Choroid plexus epithelial cell (primary cell): Measurements from ENCODE around the gene SLC6A11.

ENCODE experiments used
- DNase-seq: peaks from one replicate; pipeline ENCODE4 v3.0.0-alpha.2; 2010; ENCODE audit warnings: low read depth
- H3K4me3 ChIP-seq: 2 replicates; pipeline ENCODE4 v1.5.1; 2011; ENCODE audit warnings: low read depth, mild to moderate bottlenecking, control low read depth, low read length, moderate library complexity
- CTCF ChIP-seq: conservative IDR thresholded peaks from 2 replicates; pipeline ENCODE4 v1.5.1; 2011; ENCODE audit warnings: low read depth, mild to moderate bottlenecking, control low read depth, inconsistent platforms, low read length, moderate library complexity

The SLC6A11 gene

DNA sequence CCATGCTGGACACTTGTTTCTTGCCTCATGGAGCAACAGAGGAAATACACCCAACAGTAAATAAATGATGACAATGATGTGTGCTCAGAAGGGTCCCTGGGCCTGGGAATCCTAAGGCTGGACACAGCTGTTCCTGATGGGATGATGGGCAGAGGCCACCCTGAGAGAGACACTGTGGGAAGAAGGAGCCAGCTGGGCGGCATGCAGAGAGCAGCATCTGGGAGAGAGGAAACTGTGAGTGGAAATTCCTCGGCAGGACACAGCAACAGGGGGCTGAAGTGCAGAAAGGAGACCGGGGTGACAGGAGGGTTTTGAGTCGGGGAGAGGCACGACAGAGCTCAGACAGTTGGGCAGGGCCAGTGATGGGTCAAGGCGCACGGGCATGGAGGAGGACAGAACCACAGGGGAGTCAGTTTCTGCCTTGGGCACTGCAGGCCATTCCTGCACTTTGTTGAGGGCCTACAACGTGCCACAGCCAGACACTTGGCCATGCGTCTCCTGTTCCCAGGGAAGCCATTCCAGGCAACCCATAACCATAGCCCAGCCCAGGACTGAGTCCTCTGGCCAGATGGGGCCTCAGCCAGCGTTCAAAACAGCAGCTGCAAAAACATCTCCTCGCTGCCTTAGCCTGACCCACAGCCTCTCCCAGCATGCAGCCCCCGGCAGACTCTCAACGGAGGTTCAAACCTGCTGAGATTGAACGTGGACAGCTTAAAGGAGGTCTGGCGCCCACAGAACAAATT is 139.9 kb downstream of the SLC6A11 start:
- TF ChIP-seq CTCF, result no peak
- H3K4me3 ChIP-seq, result no peak overlapping the region
- peak; percentile 79 for DNase-seq

- H3K4me3 ChIP-seq, result no peak overlapping the region
- DNase-seq, result no peak
- no peak for TF ChIP-seq CTCF
Observed at GRCh38 chr3:10956531-10956930, 140.5 kb downstream of the SLC6A11 start.

DNA sequence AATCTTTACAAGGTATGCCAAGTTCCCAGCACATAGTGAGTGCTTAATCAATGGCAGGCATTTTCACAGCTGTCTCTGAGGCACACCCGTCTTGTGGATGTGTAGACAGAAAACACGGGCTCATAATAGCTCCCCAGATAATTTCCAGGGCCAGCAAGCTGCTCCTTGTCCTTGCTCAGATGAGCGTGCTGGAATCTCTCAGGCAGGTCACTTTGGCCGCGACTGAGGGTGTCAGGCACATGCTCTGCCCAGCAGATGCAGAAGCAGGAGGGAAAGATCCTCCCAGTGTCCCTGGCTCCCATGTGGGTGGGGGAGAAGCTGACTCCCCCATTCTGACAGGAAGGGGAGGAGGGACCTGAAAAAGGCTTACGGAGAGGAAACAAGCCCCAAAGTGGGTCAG is 141.0 kb downstream of the SLC6A11 start:
- DNase-seq, result no peak
- TF ChIP-seq CTCF, result no peak
- no peak overlapping the region for H3K4me3 ChIP-seq

GRCh38 chr3:10957976-10958749 is 142.1 kb downstream of the SLC6A11 start:
- TF ChIP-seq CTCF, result no peak
- no peak overlapping the region for H3K4me3 ChIP-seq
- DNase-seq, result no peak

DNA sequence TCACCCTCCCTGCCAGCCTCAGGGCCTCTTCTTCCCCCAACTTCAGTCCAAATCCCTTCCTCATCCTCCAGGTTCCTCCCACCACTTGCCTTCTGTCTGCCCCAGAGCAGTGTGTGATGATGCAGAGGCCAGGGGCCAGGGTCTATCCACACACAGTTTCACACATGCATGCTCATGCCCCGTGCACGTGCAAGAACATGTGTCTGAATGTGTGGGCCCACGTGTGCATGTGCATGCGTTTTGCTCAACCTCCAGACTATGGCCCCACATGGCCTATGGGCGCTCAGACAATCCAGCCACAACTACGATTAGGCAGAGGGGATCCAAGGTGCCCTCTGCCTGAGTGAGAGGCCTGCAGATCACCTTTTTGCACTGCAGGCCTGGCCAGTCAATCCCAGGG is 144.2 kb downstream of the SLC6A11 start:
- DNase-seq, result no peak
- no peak for TF ChIP-seq CTCF
- H3K4me3 ChIP-seq, result no peak overlapping the region

DNA sequence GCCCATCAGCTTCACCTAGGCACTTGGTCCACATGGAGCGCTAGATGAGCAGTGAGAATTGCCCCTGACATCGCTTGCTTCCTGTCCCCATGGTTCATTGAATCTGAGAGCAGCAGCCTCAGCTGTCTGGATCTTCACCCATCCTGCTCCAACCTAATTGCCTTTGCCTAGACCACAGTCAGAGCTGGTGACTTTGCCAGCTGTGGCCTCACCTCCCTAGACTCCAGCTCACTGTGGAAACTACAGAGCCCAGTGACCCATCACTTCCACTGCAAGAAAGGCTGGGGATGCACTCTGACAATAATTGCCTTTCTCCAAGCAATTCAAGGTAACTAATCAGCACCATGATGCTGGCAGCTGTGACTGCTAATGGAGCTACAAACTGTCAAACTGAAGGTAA is 145.9 kb downstream of the SLC6A11 start:
- DNase-seq, result no peak
- no peak for TF ChIP-seq CTCF
- H3K4me3 ChIP-seq, result no peak overlapping the region
